Measurements from ENCODE around the gene DENND1A.
"Not testable (repeated sequence)": the region's sequence is repeated elsewhere in the genome, so short reads cannot be mapped to it uniquely, and the experiment has no call there.

Gene DENND1A

DNA sequence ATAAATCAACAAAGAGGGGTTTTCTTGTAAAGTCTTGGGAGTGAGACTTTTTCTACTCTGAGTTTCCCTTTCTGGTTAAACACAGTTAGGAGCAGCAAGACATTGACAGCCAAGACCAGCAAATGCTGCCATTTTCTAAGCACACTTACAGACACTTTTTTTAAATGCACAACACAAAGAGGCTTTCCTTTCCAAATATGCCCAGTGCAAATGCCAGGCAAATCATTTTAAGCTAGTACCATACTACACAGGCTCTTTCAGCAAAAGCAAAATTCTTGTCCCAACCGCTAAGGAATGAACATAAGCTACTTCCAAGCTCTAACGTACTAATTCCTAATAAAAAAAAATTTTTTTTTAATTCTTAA lies 68.2 kb downstream of the DENND1A start:
- no peak for DNase-seq

DNA sequence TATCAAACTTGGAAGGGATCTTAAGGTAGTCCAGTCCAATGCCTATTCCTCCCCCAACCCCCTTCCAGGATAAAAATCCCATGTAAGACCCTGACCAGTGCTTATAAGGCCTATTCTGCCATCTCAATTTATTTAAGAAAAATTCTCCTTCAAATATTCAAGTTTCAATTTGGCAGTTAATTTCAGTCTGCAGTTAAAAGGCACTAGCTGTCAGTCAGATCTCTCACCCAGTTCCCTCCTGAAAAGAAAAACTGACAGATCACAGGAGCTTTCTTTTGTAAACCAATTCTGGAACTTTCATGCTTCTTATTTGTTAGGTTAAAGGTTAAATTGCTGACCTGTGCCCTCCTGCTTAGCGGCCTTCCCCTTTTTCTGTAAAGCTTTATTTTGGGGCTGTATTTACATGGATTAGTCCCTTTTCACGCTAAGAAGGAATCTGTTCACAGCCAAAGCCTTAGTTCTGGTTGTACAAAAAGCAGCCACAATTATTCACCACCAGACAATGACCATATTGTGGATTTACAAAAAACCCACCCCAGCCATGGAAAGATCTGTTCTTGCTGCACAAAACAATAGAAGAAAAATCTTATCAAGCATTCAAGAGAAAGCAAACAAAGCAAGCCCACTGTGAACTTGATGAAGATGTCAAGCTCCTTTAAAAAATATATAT lies 68.7 kb downstream of the DENND1A start:
- no peak for DNase-seq

DNA sequence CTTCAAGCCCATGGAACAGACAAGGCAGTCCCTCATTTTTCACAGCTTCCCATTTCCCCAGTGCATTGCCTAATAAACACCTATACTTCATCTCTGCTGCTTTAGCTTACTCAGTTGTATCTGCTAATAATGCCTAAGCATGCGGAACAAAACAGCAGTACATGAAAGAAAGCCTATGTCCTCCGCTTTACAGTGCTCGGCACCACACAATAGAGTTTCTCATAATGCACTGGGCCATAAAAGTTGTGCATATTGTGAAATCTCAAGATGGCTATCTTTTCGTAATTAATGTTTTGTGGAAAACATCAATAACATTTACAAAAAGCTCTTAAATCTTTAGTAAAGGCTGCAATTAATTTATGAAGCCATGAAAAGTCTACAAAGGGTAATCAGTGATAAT lies 69.3 kb downstream of the DENND1A start:
- DNase-seq = no peak

DNA sequence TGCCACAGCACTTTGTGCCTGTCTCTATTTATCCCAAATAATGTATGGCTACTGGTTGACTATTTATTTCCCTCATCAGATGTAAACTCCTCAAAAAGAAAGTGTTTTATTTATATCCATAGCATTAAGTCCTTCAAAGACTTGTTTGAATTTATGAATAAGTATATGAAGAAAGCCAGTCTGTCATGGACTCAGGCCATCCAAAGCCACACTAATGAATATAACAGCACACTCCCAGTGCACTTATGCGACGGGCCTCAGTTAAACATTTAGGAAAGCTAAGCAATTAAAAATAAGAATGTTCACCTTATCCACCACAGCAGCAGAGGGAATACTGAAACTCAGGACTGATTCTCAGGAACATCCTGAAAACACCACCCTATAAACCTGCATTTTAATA lies 77.5 kb downstream of the DENND1A start:
- no peak for DNase-seq

DNA sequence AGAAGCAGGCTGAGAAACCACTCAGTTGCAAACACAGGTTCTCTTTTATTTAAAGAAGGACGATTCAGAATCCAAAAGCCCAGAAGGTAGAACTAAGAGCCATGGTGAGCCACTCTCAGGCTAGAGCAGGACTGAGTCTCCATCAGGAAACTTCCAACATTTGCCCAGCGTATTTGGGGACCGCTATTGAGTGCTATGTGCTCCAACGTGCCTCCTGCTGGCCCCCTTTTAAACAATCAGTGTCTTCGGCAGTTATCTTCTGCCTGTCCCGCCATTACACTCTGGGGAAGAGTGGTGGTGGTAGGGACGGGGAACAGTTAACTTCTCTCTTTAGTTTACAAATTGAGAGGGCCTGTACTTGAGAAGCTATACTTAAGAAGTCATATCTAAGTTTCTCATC lies 78.1 kb downstream of the DENND1A start:
- no peak for DNase-seq

DNA sequence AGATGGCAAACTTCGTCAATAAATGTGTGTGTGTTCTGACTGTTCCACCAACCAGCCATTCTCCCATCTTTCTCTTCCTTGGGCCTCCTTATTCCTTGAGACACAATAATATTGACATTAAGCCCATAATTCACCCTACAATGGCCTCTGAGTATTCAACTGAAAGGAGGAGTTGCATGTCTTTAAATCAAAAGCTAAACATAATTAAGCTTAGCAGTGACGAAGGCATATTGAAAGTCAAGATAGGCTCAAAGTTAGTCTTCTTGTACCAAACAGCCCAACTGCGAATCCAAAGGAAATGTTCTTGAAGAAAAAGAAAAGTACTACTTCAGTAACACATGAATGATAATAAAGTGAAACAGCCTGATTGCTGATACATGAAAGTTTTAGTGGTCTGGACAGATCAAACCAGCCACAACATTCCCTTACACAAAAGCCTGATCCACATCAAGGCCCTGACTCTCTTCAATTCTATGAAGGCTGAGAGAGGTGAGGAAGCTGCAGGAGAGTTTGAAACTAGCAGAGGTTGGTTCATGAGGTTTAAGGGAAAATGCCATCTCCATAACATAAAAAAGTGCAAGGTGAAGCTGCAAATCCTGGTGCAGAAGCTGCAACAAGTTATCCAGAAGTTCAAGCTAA lies 81.4 kb downstream of the DENND1A start:
- DNase-seq = no peak

DNA sequence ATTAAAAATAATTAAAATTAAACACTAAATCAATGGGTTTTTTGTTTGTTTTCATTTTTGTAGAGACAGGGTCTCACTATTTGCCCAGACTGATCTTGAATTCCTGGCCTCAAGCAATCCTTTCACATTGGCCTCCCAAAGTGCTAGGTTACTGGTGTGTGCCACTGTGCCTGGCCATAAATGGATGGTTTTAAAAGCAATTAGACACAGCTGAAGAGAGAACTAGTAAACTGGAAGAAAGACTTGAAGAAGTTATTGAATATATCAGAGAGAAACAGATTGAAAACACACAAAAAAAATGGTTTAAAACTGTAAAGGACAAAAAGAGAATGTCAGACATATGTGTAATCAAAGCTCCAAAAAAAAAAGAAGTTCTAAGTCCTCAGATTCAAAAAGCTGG lies 83.0 kb downstream of the DENND1A start:
- no peak for DNase-seq

DNA sequence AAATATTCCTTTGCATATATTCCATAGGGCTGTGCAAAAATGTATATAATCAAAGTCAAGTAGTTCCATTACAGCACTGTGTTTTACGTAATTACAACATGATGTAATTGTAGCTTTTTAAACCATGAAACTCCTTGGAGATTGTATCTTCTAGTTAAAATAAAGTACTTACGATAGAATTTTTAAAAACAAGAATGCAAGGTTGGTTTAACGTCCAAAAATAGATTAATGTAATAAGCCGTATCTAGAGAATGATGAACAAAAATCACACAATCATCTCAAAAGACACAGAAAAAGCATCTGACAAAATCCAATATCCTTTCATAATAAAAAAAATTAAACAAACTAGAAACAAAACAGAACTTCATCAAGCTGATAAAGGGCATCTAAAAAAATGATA lies 86.2 kb downstream of the DENND1A start:
- no peak for DNase-seq

DNA sequence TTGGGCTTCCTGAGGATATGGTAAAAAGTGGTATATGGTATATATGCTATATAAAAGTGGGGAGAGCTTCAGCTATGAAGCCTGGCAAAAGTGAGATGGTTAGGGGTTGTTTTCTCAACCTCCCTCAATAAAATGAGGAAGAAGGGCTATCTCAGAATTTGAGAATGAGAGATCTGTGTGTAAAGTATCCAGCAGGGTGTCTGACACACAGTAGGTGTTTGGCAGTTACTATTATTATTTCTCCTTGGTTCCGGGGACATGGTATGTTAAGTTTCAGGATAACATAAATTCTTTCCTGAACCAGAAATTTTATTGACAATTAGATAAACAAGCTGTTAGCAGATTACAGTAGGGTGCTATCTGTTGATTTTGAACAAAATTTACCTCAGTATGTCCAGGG lies 94.1 kb downstream of the DENND1A start:
- DNase-seq = no peak

DNA sequence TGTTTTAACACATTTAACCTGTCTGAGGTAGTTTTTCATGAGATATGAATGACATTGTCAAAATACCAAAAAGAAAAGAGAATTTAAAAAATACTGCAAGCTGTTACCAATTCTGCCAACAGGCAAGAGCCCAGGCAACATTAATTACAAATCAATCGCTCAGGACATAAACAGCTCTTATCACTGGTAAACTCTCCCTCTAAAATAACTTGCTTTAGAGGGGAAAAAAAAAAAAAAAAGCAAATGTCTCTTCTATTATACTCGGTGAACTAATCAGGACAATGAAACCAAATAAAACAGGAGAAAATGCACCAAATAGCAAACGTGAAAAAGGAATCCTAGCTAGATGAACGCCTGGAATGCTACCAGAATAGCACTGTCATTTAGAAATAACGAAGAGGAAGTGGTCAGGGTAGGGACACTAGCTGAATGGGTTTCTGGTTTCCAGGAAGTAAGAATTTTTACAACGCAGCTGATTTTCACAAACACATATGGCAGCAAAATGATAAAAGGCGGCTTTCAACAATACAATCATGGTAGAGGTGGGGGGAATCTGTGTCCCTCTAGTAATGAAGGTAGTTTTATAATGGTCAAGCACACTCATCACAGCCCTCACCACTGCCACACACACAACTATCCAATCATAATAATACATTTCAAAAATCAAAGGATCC lies 94.9 kb downstream of the DENND1A start:
- no peak for DNase-seq

DNA sequence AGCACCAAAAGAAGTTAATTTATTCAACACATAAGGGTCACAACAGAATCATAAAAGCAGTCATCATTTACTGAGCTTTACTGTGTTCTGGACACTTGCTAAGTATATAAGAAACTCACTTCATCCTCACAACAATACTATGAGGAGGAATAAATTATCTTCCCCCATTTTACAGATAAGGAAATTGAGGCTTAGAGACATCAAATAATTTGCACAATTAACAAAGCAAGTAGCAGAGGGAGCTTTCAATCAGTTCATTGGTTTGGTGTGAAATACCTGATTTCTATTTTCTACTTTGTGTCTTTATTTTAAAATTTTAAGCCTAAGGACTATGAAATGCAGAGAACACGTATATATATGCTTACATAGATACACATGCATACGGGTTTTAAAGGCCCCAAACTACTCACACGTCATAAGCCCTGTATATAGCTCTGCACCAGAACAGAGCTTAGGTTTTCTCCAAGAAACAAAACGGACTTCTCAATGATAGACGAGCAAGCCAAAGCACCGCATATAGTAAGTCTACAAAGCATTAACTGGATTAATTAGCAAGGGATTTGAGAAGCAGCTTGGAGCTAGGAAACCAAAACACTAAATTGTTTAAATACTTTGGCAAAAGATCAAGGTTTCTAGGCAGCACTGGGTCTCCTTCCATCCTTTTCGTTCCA lies 95.6 kb downstream of the DENND1A start:
- peak in 1 of 2 experiments; percentile 69 for DNase-seq

DNA sequence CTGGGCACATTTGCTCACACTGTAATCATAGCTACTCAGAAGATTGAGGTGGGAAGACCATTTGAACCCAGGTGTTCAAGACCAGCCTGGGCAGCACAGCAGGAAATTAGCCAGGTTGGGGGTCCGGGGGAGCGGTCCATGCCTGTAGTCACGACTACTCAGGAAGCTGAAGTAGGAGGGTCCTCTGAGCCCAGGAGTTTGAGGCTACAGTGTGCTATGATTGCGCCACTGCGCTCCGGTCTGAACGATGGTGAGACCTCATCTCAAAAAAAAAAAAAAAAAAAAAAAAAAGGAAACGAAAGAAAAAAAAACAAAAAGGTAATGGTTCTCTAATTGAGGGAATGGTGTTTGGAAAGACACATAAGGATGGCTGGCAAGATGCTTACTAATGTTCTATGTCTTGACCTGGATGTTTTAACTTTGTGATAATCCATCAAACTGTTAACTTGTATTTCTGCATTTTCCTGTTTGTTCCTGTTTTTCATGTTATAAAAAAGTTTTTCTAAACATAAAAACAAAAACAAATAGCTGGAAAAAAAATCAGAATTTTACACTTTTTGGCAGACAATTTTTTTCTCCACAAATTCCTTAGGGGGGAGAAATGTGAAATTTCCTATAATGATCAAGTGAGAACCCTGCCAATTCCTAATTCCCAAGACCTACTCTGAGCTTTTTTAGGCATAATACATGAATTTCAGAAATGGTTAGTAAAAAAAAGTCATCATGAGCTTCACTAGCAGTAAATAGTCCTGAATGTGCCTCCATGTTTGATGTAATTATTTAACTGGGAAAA lies 96.9 kb downstream of the DENND1A start:
- no peak for DNase-seq

DNA sequence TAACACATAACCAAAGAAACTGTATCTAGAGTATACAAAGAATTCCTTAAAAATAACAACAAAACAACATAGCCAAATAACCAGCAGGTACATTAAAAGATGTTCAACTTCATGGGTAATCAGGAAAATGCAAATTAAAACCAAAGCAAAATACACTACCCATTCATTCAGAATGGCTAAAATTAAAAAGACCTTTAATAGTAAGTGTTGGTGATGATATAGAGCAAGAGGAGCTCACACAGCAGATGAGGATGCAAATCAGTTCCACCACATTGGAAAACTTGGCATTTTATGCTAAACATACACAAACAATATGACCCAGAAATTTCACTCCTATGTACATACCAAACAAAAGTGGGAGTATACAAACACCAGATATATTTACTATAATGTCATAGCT lies 97.8 kb downstream of the DENND1A start:
- DNase-seq = no peak

DNA sequence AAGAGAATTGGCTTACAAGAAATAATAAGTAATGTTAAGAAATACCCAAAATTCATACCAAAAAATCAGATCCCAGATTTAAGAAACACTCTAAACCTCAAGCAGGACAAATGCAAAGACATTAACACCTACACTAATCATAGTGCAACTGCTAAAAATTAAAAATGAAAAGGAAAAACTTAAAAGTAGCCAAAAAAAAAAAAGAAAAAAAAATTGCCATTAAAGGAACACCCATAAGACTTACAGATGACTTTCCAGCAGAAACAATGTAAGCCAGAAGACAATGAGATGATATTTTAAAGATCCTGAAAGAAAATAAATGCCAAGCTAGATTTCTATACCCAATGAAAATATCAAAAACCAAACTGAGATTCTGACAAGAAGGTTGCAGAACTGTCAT lies 101.5 kb downstream of the DENND1A start:
- no peak for DNase-seq

DNA sequence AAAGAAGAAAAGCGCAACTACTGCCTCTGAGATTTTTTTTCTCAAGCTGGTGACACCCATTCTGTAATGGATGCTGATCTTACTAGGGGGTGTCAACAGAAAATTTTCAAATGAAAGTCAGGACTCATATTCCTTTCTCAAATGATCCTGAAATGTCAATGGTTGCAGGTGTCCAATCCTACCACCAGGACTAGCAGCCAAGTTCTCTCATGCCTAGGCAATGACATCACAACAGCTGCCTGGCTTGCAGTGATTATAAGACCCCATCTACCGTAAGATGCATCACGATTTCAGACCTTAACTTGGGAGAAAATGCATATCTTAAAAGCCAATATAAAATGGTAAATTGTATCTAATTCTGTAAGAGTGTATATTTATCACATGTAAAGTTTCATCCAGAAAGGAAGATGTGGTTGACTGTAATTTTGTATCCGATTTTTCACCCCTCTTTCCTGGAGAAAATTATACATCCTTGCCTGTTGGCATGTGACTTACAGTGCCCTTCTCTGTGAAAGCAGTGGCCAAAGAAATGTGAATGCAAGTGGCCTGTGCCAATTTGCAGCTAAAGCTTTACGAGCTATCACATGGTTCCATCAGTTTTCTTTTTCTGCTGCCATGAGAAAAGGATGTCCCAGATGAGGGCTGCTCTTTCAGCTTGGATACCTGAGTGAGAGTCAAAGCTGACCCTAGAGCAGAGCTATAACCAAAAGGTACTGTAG lies 104.4 kb downstream of the DENND1A start:
- no peak for DNase-seq

DNA sequence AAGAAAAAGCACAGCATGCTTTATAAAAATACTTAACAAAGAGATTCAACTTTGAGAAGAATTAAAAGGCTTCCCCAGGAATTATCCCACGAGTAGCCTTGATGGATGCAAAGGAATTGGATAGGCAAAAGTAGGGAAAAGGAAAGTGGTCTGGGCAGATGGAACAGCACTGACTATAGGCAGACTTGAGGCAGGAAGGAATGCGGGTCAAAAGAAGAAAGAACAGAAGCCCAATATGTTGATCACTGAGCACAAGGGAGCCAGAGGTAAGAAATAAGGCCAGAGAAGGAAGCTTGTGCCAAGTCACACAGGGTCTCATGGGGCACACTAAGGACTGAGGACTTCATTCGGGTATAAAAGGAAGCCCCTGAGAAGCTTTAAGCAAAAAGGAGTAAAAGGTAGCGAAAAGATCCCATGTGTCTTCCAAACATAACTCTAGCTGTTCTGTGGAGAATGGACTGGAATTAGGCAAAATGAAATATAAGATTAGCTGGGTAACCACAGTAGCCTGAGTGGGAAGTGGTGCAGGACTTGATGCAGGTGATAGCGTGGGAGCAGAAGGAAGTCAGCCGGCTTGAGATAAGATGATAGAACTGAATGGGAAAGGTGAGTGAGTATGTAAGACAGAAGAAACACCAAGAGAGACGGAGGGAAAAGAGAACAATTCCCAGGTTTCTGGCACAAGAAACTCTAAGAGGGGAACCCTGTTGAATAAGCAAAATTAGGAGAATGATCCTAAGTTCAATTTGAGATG lies 106.6 kb downstream of the DENND1A start:
- DNase-seq = no peak

DNA sequence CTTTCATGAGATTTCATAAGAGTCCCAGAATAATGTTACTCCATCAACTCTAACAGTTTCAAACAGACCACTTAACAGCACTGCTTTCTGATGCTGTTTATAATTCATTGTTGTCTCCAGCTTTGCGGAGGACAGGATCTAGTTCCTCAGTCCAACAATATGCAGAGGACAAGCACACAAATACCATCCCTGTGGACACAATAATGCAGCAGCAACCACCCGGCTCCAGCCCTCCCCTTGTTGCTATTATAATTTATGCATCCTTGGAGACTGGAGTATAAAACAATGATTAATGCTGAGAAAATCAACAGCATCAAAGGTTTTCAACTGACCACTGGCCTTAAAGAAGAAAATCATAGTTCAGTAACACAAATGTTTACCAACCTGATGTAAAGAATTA lies 108.3 kb downstream of the DENND1A start:
- DNase-seq = no peak

DNA sequence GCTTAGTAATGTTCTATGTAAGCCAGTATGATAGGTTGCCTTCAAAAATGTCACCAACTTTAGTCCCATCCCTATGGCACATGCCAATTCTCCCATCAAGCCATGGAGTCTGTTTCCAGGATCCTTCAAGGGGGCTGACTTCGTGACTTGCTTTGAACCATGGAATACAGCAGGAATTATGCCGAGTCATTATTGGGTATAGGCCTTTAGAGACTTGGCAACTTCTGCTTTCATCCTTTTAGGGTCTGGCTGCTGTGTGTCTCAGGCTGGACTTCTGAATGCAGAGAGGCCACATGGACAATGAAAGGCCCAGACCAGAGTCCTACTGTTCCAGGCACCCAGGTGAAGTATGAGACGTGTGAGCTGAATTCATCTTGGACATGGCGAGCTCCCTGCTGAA lies 109.8 kb downstream of the DENND1A start:
- no peak for DNase-seq

DNA sequence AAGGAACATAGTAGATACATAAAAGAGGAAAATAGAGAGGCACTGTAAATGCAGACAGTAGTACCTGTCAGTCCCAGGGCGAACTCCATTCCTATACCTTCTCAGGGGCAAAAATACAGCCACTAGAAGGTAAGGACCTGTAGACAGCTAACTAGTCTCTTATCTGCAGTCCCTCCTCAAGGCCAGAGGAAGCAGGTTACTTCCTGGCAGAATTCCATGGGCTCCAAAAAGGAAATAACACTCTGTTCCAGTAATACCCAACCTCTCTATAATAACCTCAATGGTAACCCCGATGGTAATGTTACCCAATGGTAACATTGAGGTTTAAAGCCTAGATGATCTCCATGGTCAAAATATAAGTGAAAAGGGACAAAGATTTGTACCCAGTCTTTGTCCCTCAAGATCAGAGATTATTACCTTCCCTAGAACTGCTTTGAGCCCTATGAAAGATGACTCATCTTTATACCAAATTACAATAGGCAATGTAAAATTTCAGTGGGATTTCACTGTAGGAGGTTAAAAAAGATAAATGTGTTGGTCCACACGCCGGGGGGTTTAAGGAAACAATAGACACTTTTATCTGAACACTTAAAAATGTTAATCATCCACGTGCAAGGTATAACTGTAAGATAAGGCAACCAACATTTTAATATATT lies 113.0 kb downstream of the DENND1A start:
- DNase-seq = no peak

DNA sequence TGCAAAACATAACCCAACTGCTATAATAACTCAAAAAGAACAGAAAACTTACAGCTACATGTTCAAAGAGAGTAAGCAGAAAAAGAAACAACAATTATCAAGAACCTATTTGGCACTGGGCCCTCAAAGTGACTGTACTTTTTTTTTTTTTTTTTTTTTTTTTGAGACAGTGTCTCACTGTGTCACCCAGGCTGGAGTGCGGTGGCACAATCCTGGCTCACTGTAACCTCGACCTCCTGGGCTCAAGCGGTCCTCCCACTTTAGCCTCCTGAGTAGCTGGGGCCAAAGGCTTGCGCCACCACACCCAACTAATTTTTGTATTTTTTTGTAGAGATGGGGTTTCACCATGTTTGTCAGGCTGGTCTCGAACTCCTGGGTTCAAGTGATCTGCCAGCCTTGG lies 114.1 kb downstream of the DENND1A start:
- DNase-seq = not testable (repeated sequence)

DNA sequence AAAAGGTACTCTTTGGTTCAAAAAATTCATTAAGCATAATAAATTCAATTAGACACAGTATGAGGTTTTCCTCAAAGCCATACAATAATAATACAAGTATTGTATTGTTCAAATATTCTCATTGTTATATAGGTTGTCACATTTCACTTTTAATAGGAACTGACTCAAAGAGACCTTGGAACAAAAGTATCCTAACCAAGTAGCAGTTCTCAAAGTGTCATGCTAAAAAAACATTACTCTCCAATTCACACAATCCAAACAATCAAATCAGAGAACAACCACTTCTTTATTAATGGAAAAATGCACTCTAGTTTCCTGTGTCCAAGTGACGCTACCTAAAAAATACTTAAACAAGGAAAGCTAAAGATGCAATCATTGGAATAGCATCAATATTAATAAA lies 115.4 kb downstream of the DENND1A start:
- DNase-seq = no peak

All from NCI-H524 (cell line).